GM12874 (cell line): ENCODE results near the gene DIAPH3.

Source experiments
- TF ChIP-seq, protein P1 (sequence below): IDR thresholded peaks from 2 replicates; pipeline ENCODE4 v1.5.1; 2011; ENCODE audit warnings: low read depth, mild to moderate bottlenecking, control low read depth, low read length, moderate library complexity; ENCODE audit not compliant: insufficient read depth

Gene DIAPH3

DNA sequence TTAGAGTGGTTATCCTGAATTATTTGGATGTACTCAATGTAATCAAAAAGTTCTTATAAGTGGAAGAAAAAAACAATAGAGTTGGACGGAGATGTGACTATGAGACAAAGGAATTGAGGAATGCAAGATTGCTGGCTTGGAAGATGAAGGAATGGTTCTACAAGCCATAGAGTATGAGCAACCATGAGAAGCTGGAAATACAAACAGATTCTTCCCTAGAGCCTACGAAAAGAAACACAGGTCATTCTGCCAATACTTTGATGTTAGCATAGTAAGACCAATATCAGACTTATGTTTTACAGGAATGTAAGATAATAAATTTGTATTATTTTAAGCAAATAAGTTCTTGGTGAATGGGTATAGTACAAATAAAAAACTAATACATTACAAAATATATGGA lies 249.2 kb downstream of the DIAPH3 start:
- TF ChIP-seq, protein P1, sequence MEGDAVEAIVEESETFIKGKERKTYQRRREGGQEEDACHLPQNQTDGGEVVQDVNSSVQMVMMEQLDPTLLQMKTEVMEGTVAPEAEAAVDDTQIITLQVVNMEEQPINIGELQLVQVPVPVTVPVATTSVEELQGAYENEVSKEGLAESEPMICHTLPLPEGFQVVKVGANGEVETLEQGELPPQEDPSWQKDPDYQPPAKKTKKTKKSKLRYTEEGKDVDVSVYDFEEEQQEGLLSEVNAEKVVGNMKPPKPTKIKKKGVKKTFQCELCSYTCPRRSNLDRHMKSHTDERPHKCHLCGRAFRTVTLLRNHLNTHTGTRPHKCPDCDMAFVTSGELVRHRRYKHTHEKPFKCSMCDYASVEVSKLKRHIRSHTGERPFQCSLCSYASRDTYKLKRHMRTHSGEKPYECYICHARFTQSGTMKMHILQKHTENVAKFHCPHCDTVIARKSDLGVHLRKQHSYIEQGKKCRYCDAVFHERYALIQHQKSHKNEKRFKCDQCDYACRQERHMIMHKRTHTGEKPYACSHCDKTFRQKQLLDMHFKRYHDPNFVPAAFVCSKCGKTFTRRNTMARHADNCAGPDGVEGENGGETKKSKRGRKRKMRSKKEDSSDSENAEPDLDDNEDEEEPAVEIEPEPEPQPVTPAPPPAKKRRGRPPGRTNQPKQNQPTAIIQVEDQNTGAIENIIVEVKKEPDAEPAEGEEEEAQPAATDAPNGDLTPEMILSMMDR, result no peak

DNA sequence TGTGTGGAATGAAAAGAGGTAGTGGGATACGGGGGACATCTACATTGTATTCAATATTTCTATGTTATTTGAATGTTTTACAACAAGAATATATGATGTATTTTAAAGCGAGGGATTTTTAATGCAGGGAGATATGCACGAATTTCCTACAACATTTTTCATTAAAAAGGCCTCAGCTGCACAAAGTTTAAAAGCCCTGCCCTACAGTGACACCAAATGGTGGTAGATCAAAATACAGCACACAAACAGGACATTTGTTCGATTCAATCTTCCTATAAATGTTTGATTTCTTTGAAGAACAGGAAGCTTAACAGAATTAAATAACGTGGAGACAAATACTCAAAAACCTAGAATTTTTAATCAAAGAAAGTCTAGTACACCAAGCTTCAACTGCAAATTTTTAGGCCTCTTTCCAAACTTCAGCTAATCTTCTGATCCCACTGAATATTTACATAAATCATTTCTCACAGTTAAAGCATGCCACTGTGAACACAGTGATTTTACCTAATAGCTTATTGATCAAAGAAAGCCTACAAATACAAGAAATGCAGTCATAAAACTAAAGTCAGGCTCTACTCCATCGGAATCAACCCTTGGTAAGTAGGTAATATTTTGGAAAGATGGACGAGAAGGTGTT lies 257.2 kb downstream of the DIAPH3 start:
- TF ChIP-seq, protein P1, result peak; percentile 40; the same call in 1 of the 2 replicates

DNA sequence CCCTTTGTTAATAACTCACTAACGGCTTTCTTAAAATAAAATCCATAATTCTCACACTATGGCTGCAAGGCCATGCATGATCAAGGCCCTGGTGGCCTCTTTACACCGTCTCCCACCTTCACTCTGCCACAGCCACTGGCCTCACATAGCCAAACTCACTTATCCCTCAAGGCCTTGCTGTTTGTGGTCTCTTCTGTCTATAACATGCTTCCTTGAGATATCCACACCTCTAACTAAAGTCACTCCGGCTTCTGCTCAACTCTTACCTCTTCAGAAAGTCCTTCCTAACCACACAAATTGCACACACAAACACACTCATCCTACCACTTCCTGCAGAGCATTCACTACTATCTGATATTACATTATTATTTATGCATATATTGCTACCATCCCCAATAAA lies 262.5 kb downstream of the DIAPH3 start:
- TF ChIP-seq, protein P1, result no peak

DNA sequence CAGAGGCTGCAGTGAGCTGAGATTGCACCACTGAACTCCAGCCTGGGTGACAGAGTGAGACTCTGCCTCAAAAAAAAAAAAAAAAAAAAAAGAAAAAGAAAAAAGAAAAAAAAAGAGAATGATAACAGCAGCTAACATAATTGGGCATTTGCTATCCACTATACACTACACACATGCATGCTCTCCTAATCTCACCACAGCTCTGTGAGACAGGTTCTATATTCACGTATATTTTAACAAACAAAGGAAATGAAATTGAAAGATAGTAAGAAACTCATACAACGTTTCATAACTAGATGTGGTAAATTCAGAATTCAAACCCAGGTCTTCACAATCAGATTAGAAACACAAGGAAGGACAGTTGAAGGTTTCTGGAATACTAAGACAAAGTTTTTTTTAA lies 265.7 kb downstream of the DIAPH3 start:
- TF ChIP-seq, protein P1, result no peak

DNA sequence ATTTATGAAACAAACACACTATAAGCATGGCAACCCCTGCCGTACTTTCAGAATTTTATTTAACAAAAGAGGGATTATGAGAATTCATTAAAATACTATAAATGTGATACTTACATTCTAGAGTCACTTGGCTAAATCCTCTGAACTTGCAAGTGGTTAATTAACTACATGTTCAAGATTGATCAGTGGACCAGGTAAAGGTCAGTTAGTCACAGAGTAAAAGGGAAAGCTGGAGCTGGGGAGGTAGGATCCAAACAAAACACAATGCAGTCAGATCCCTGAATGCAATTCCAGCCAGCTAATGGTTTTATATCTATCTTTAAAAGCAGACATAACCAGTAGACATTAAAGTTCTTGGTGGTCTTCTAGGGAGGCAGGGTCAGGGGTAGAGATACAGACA lies 270.5 kb downstream of the DIAPH3 start:
- TF ChIP-seq, protein P1, result no peak

DNA sequence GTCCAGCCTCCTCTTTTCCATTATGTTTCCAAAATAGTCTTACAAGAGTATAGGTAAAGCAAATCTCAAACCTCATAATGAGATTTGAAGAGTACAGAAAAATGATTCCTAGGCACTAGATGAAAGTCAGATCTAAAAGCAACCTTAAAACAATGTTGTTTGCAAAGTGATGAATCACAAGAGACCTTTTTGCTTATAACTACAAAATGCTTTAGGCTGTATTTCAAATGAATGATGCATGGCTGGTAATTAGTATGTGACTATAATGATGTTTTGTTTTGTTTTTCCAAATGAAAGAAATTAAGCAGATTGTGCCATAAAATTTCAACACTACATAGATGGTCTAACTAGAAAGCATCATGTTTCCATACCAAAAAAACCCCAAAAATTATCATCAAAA lies 272.7 kb downstream of the DIAPH3 start:
- TF ChIP-seq, protein P1, result no peak

DNA sequence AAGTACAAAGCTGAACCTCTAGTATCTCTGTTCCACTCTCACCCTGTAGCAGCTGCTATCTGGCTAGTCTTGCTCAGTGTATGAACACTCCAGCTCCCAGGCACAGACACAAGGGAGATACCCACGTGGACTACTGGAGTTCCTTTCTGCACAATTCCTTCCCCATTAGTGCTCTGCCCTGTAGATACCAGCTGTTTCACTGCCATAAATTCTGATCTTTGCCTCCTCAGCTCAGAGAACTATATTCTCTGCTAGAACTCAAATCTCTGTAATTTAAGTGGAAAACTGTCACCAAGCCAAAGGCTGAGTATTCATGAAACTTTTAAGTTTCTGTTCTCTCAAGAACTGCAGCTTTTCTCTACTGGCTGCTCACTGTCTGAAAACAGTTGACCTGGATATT lies 273.7 kb downstream of the DIAPH3 start:
- TF ChIP-seq, protein P1, result no peak

DNA sequence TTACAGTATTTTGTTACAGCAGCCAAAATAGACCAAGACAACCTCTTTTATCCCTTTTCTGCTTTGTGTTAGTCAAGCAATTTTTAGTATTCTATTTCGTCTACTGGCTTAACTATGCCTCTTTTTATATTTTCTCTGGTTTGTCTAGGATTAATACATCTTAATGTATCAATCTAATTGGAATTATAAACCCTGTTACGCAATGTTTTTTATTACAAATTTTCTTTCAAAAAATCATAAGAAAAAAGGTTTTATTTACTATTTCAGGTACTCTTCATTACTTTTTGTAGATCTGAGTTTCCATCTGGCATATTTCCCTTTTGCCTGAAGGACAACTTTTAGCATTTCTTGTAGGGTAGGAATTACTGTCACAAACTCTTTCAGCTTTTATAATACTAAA lies 275.3 kb downstream of the DIAPH3 start:
- TF ChIP-seq, protein P1, result no peak
